Uterus (tissue), 4 donors: ENCODE measurements around the gene SMARCA4. TPM values are rescaled to one million over a fixed set of nuclear protein-coding genes. Genes with fewer than 3 reads are reported as not detected.

ENCODE experiments used
- DNase-seq, 2 donors: peaks; one replicate each; pipeline ENCODE4 v3.0.0-alpha.2; 2019 to 2020
- H3K27ac ChIP-seq, 2 donors: fragments of 200-600 bp; sonication (generic); 1 replicate in 1 of 2; 2 replicates in 1 of 2; pipeline ENCODE4 v1.5.1; 2016 to 2018
- H3K27me3 ChIP-seq, 2 donors: fragments of 200-600 bp; sonication (generic); one replicate each; pipeline ENCODE4 v1.5.1; 2018 to 2019; ENCODE audit warnings: control low read depth in 1 of 2
- H3K36me3 ChIP-seq, 2 donors: fragments of 200-600 bp; sonication (generic); one replicate each; pipeline ENCODE4 v1.5.1; 2019; ENCODE audit warnings: control low read depth in 1 of 2
- H3K4me1 ChIP-seq, 2 donors: fragments of 200-600 bp; sonication (generic); one replicate each; pipeline ENCODE4 v1.5.1; 2018 to 2019; ENCODE audit warnings: control low read depth in 1 of 2
- H3K4me3 ChIP-seq, 2 donors: fragments of 200-600 bp; sonication (generic); 1 replicate in 1 of 2; 2 replicates in 1 of 2; pipeline ENCODE4 v1.5.1; 2018 to 2019; ENCODE audit warnings: mild to moderate bottlenecking in 1 of 2
- H3K9me3 ChIP-seq, 2 donors: fragments of 200-600 bp; sonication (generic); one replicate each; pipeline ENCODE4 v1.5.1; 2019; ENCODE audit warnings: control low read depth in 1 of 2
- CTCF ChIP-seq, 4 experiments: fragments of 200-600 bp in 2 of 4; fragments of 450-650 bp in 2 of 4; sonication (generic) in 2 of 4; IDR thresholded peaks; one replicate each; pipeline ENCODE4 v1.5.1; 2016 to 2019; ENCODE audit warnings: antibody characterized with exemption in 4 of 4, mild to moderate bottlenecking in 2 of 4, moderate library complexity in 1 of 4
- POLR2A ChIP-seq, 2 donors: fragments of 450-650 bp; IDR thresholded peaks; one replicate each; pipeline ENCODE4 v1.6.1; 2016; ENCODE audit warnings: antibody characterized with exemption in 2 of 2, mild to moderate bottlenecking in 1 of 2, moderate library complexity in 1 of 2
- intact Hi-C: fragments of 100-400 bp; cut with DNase I; formaldehyde crosslinking; loops from one replicate; pipeline ENCODE4 v1.15.1; 2023; ENCODE audit warnings: low total_unique reads
- total RNA-seq, 4 donors: library from RNA; depleted of rRNA in 3 of 4; stranded (reverse); fragments of >200 nt in 3 of 4; gene quantifications; one replicate each; pipeline versions ENCODE4 v1.1.0 to v1.2.4, GENCODE V29; 2014 to 2023
- donor health status: DM: yes; HTN: yes; CAD: no.

The SMARCA4 gene
- total RNA-seq, 4 donors from 2014 or later, result 44.6 to 78.7 (median 76.2) TPM

GRCh38 chr19:10981252-10981895 is 20.5 kb downstream of the SMARCA4 start:
- Histone ChIP-seq H3K4me3 (no peak overlapping the region), H3K4me1 (peaks cover 6 to 9% of the 10 kb centered on the region in 2 donors), H3K9me3 (no peaks in the 10 kb centered on the region), H3K27ac (no peak overlapping the region), H3K27me3 (no peaks in the 10 kb centered on the region), H3K36me3 (no peaks in the 10 kb centered on the region)
- intact Hi-C loops, result no loop called here
- TF ChIP-seq POLR2A (IDR thresholded peaks at IDR 0.05), result no peak
- TF ChIP-seq CTCF (IDR thresholded peaks at IDR 0.05), result no peak
- DNase-seq, result no peak

- H3K36me3 ChIP-seq, result no peaks in the 10 kb centered on the region
- no peak for TF ChIP-seq POLR2A (IDR thresholded peaks at IDR 0.05)
- TF ChIP-seq CTCF (IDR thresholded peaks at IDR 0.05), result no peak
- intact Hi-C loops, result no loop called here
- no peak for DNase-seq
- H3K27ac ChIP-seq, result no peak overlapping the region
- H3K4me3 ChIP-seq, result no peak overlapping the region
- H3K4me1 ChIP-seq, result no peaks in the 10 kb centered on the region
- H3K9me3 ChIP-seq, result no peaks in the 10 kb centered on the region
- no peaks in the 10 kb centered on the region for H3K27me3 ChIP-seq
These were observed 22.2 kb downstream of the SMARCA4 start for GRCh38 chr19:10983026-10983425.

- Histone ChIP-seq H3K9me3 (no peaks in the 10 kb centered on the region), H3K27me3 (no peaks in the 10 kb centered on the region), H3K27ac (no peak overlapping the region), H3K4me3 (no peak overlapping the region), H3K4me1 (no peaks in the 10 kb centered on the region), H3K36me3 (no peaks in the 10 kb centered on the region)
- DNase-seq, result no peak
- intact Hi-C loops, result no loop called here
- TF ChIP-seq CTCF (IDR thresholded peaks at IDR 0.05) (no peak), POLR2A (IDR thresholded peaks at IDR 0.05) (no peak)
These were observed 23.4 kb downstream of the SMARCA4 start for GRCh38 chr19:10984166-10984735.

- TF ChIP-seq CTCF (IDR thresholded peaks at IDR 0.05), result no peak
- no peak for TF ChIP-seq POLR2A (IDR thresholded peaks at IDR 0.05)
- intact Hi-C loops, result no loop called here
- no peaks in the 10 kb centered on the region for H3K9me3 ChIP-seq
- DNase-seq, result no peak
- H3K27ac ChIP-seq, result no peak overlapping the region
- no peaks in the 10 kb centered on the region for H3K4me1 ChIP-seq
- H3K27me3 ChIP-seq, result no peaks in the 10 kb centered on the region
- no peaks in the 10 kb centered on the region for H3K36me3 ChIP-seq
- H3K4me3 ChIP-seq, result no peak overlapping the region
These were observed 24.7 kb downstream of the SMARCA4 start for GRCh38 chr19:10985502-10985901.

GRCh38 chr19:10986301-10987127 is 25.7 kb downstream of the SMARCA4 start:
- Histone ChIP-seq H3K9me3 (no peaks in the 10 kb centered on the region), H3K4me3 (no peak overlapping the region), H3K27ac (no peak overlapping the region), H3K27me3 (no peaks in the 10 kb centered on the region), H3K36me3 (no peaks in the 10 kb centered on the region), H3K4me1 (no peaks in the 10 kb centered on the region)
- no peak for DNase-seq
- intact Hi-C loops, result no loop called here
- TF ChIP-seq POLR2A (IDR thresholded peaks at IDR 0.05) (no peak), CTCF (IDR thresholded peaks at IDR 0.05) (no peak)
